Osteoblast (primary cell): Measurements from ENCODE around the gene INHBC. TPM values are rescaled to one million over a fixed set of nuclear protein-coding genes. Genes with fewer than 3 reads are reported as not detected.

Experiments
- DNase-seq: peaks from one replicate; pipeline ENCODE4 v3.0.0; 2011; ENCODE audit warnings: low spot score, mixed read lengths; ENCODE audit not compliant: insufficient read length; ENCODE audit errors: missing footprints
- H2AFZ ChIP-seq: 2 replicates; pipeline ENCODE4 v1.6.0; 2011; ENCODE audit warnings: mild to moderate bottlenecking, low read length
- H3K27ac ChIP-seq: 2 replicates; pipeline ENCODE4 v1.5.1; 2011; ENCODE audit warnings: mild to moderate bottlenecking, low read depth, low read length, moderate library complexity
- H3K27me3 ChIP-seq: 2 replicates; pipeline ENCODE4 v1.6.0; 2012; ENCODE audit warnings: mild to moderate bottlenecking, control low read depth, inconsistent platforms, low read length, moderate library complexity; ENCODE audit not compliant: insufficient read depth
- H3K36me3 ChIP-seq: 2 replicates; pipeline ENCODE4 v1.5.1; 2011; ENCODE audit warnings: mild to moderate bottlenecking, low read length, control low read depth, moderate library complexity; ENCODE audit not compliant: insufficient read depth
- H3K4me1 ChIP-seq: 2 replicates; pipeline ENCODE4 v1.5.1; 2011; ENCODE audit warnings: mild to moderate bottlenecking, low read length, control low read depth, moderate library complexity; ENCODE audit not compliant: insufficient read depth
- H3K4me2 ChIP-seq: 2 replicates; pipeline ENCODE4 v1.6.0; 2011; ENCODE audit warnings: mild to moderate bottlenecking, low read length; ENCODE audit not compliant: insufficient read depth
- H3K4me3 ChIP-seq: fragments of 200-600 bp; sonication (generic); 3 replicates; pipeline ENCODE4 v1.5.1; 2012; ENCODE audit warnings: mild to moderate bottlenecking, low read length, inconsistent platforms; ENCODE audit not compliant: insufficient read depth
- H3K79me2 ChIP-seq: 2 replicates; pipeline ENCODE4 v1.6.0; 2012; ENCODE audit warnings: mild to moderate bottlenecking, low read length, control low read depth, inconsistent platforms; ENCODE audit not compliant: insufficient read depth
- H3K9me3 ChIP-seq: 2 replicates; pipeline ENCODE4 v1.5.1; 2011; ENCODE audit warnings: low read depth, low read length, control low read depth
- H4K20me1 ChIP-seq: 2 replicates; pipeline ENCODE4 v1.6.0; 2012; ENCODE audit warnings: mild to moderate bottlenecking, low read length, control low read depth; ENCODE audit not compliant: insufficient read depth
- CTCF ChIP-seq: IDR thresholded peaks from 2 replicates; pipeline ENCODE4 v1.5.1; 2011; ENCODE audit warnings: mild to moderate bottlenecking, low read depth, low read length, moderate library complexity; ENCODE audit errors: extremely low read depth
- total RNA-seq: library from RNA; depleted of rRNA; stranded (reverse); fragments of >200 nt; gene quantifications from 2 replicates; pipeline ENCODE4 v1.2.3, GENCODE V29; 2012

Gene INHBC
- total RNA-seq, 1 donor = not detected

GRCh38 chr12:57415088-57415487 is 19.5 kb upstream of the INHBC start:
- Histone ChIP-seq H3K4me2 (no peak overlapping the region), H4K20me1 (peaks cover 18% of the 10 kb centered on the region), H3K36me3 (peaks cover 8% of the 10 kb centered on the region), H3K4me3 (no peak overlapping the region), H3K79me2 (peaks cover 93% of the 10 kb centered on the region), H3K4me1 (peaks cover 5% of the 10 kb centered on the region), H3K9me3 (no peaks in the 10 kb centered on the region), H2AFZ (no peak overlapping the region), H3K27me3 (no peaks in the 10 kb centered on the region), H3K27ac (no peak overlapping the region)
- TF ChIP-seq CTCF = no peak
- no peak for DNase-seq

GRCh38 chr12:57416039-57416996 is 18.3 kb upstream of the INHBC start:
- no peak overlapping the region for H3K27ac ChIP-seq
- peaks cover 22% of the 10 kb centered on the region for H4K20me1 ChIP-seq
- H3K79me2 ChIP-seq = peaks cover 93% of the 10 kb centered on the region
- no peak for TF ChIP-seq CTCF
- peaks cover 5% of the 10 kb centered on the region for H3K4me1 ChIP-seq
- H3K4me3 ChIP-seq = no peak overlapping the region
- H3K36me3 ChIP-seq = peaks cover 11% of the 10 kb centered on the region
- no peaks in the 10 kb centered on the region for H3K27me3 ChIP-seq
- no peak overlapping the region for H3K4me2 ChIP-seq
- no peak overlapping the region for H2AFZ ChIP-seq
- no peaks in the 10 kb centered on the region for H3K9me3 ChIP-seq
- DNase-seq = no peak

- no peaks in the 10 kb centered on the region for H3K27me3 ChIP-seq
Measured at GRCh38 chr12:57418255-57418654, 16.3 kb upstream of the INHBC start.

More at GRCh38 chr12:57418255-57418654, 16.3 kb upstream of the INHBC start:
- Histone ChIP-seq H3K79me2 (peaks cover 89% of the 10 kb centered on the region), H3K4me2 (no peak overlapping the region), H3K9me3 (no peaks in the 10 kb centered on the region), H3K36me3 (peaks cover 11% of the 10 kb centered on the region), H3K4me1 (peaks cover 5% of the 10 kb centered on the region), H4K20me1 (peaks cover 19% of the 10 kb centered on the region), H3K4me3 (no peak overlapping the region), H2AFZ (no peak overlapping the region), H3K27ac (no peak overlapping the region)
- no peak for DNase-seq
- no peak for TF ChIP-seq CTCF
